GM12875 (cell line): ENCODE data around the gene ANTXR2.

ENCODE experiments used
- H3K4me3 ChIP-seq: one replicate; pipeline ENCODE4 v1.5.1; 2011; ENCODE audit warnings: low read depth, low read length, control low read depth
- CTCF ChIP-seq: IDR thresholded peaks from 2 replicates; pipeline ENCODE4 v1.5.1; 2011; ENCODE audit warnings: low read depth, mild to moderate bottlenecking, control low read depth, inconsistent platforms, low read length, moderate library complexity, borderline replicate concordance; ENCODE audit not compliant: insufficient read depth

Gene ANTXR2

GRCh38 chr4:79906303-79906702 is 166.7 kb downstream of the ANTXR2 start:
- no peak overlapping the region for H3K4me3 ChIP-seq
- TF ChIP-seq CTCF, result no peak

DNA sequence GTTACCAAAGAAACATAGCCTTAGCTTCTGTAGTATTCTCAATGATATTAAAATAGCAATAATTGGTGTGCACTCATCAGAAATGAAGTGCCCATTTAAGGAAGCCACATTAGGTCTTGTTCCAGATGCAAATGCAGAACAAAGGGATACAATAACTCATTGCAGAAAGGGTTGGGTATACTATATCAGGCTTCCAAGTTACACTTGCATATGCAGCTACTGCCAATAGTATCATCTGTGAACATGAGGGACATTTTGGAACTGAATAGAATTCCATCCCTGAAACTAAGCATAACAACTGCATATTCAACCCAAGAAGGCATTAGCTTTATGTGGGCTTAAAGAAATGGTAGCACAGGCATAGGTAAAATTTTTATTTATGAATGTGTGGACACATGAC is 167.8 kb downstream of the ANTXR2 start:
- no peak overlapping the region for H3K4me3 ChIP-seq
- TF ChIP-seq CTCF, result no peak

- TF ChIP-seq CTCF, result no peak
- H3K4me3 ChIP-seq, result no peak overlapping the region
Observed at GRCh38 chr4:79904331-79904730, 168.7 kb downstream of the ANTXR2 start.

DNA sequence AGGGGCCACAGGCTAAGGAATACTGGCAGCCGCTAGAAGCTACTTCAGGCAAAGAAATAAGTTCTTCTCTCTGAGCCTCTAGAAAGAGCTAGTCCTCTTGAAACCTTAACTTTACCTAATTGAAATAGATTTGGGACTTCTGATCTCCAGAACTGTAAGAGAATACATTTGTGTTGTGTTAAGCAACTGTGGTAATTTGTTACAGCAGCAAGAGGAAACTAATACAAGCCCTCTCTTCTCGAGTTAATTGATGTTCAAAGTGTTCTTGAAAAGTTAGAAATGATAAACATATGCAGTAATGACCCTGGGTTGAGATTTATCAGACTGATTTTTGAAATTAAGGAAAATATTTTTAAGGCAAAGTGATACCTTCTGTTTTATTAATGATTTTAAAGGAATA is 172.8 kb downstream of the ANTXR2 start:
- TF ChIP-seq CTCF, result no peak
- H3K4me3 ChIP-seq, result no peak overlapping the region

- TF ChIP-seq CTCF, result no peak
- H3K4me3 ChIP-seq, result no peak overlapping the region
Observed at GRCh38 chr4:79899481-79899880, 173.5 kb downstream of the ANTXR2 start.

GRCh38 chr4:79898055-79898454 is 175.0 kb downstream of the ANTXR2 start:
- H3K4me3 ChIP-seq, result no peak overlapping the region
- no peak for TF ChIP-seq CTCF

DNA sequence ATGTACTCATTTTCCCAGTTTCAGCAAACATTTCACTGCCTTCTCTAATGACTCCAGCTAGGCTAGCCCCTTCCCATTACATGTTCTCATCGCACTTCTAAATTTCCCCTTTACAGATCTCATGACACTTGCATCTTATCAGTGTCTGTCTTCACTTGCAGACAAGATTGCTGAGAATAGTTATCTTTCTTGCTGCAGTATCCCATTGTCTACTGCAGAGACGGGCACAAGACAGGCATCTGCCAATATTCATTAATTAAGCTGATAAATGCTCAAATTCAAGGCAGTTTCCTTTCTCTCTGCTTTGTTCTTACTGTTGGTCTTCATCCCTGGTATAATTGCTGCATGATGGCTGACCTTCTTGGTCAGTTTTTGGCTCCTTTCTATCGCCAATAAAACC is 175.9 kb downstream of the ANTXR2 start:
- TF ChIP-seq CTCF, result no peak
- no peak overlapping the region for H3K4me3 ChIP-seq
